Measurements from ENCODE around the gene MORC3.
A peak's percentile ranks its signal among the peaks of the same experiment; 100 is the strongest.
"Not testable (repeated sequence)": the region's sequence is repeated elsewhere in the genome, so short reads cannot be mapped to it uniquely, and the experiment has no call there.

MORC3 gene

DNA sequence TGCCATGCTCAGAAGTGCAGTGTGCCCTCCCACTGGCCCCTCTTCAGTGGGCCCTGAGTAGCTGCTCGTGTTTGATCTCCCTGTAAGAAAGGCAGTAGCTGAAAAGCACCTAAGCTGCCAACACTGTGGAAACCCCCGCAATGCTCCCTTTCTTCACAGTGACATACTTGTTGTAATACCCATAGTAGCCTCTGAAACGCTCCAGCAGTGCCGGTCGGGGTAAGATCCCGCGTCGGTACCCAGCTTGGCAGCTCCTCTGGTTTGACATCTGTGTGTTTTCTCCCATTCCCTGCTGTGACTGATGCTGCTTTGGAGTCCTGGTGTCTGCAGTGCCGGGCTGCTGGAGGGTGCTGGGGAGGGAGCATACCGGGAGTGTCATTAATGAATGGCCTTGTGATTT, 68.8 kb downstream of the MORC3 start:
- H3K4me1 ChIP-seq (ENCODE audit: control insufficient read depth, insufficient read depth, low read length) = peaks cover 9% of the 10 kb centered on the region
- H3K4me2 ChIP-seq (ENCODE audit: low read length) = peak overlapping the region; percentile 56
- H3K36me3 ChIP-seq (ENCODE audit: insufficient read depth, low read length) = peaks cover 2% of the 10 kb centered on the region
- no peak overlapping the region for H3K4me3 ChIP-seq (ENCODE audit: low read length)
- no peak overlapping the region for H3K9ac ChIP-seq (ENCODE audit: low read depth, low read length)
- no peaks in the 10 kb centered on the region for H3K9me3 ChIP-seq (replicated peaks; ENCODE audit: low read length)
- no peaks in the 10 kb centered on the region for H3K27me3 ChIP-seq (ENCODE audit: control insufficient read depth, insufficient read depth, low read length)

DNA sequence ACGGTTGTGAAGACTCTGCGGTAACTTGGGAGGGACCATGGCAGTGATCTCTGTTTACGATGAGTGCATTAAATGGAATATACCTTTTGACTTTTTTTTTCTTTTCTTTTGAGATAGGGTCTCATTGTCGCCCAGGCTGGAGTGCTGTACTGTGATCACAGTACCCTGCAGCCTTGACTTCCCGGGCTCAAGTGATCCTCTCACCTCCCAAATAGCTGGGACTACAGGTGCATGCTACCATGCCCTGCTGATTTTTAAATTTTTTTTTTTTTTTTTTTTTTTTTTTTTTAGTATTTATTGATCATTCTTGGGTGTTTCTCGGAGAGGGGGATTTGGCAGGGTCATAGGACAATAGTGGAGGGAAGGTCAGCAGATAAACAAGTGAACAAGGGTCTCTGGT, 71.7 kb downstream of the MORC3 start:
- not testable (repeated sequence) for H3K9ac ChIP-seq (ENCODE audit: low read depth, low read length)

GRCh38 chr21:36395353-36396111, 75.5 kb downstream of the MORC3 start:
- no peak overlapping the region for H3K4me2 ChIP-seq (ENCODE audit: low read length)
- peaks cover 4% of the 10 kb centered on the region for H3K36me3 ChIP-seq (ENCODE audit: insufficient read depth, low read length)
- H3K27me3 ChIP-seq (ENCODE audit: control insufficient read depth, insufficient read depth, low read length) = no peaks in the 10 kb centered on the region
- no peak overlapping the region for H3K9ac ChIP-seq (ENCODE audit: low read depth, low read length)
- no peaks in the 10 kb centered on the region for H3K9me3 ChIP-seq (replicated peaks; ENCODE audit: low read length)
- no peak overlapping the region for H3K4me3 ChIP-seq (ENCODE audit: low read length)
- H3K4me1 ChIP-seq (ENCODE audit: control insufficient read depth, insufficient read depth, low read length) = no peaks in the 10 kb centered on the region

More for the DNA sequence above, 71.7 kb downstream of the MORC3 start:
- not testable (repeated sequence) for H3K9me3 ChIP-seq (replicated peaks; ENCODE audit: low read length); H3K36me3 ChIP-seq (ENCODE audit: insufficient read depth, low read length); H3K4me1 ChIP-seq (ENCODE audit: control insufficient read depth, insufficient read depth, low read length); H3K27me3 ChIP-seq (ENCODE audit: control insufficient read depth, insufficient read depth, low read length); H3K4me3 ChIP-seq (ENCODE audit: low read length); H3K4me2 ChIP-seq (ENCODE audit: low read length)

DNA sequence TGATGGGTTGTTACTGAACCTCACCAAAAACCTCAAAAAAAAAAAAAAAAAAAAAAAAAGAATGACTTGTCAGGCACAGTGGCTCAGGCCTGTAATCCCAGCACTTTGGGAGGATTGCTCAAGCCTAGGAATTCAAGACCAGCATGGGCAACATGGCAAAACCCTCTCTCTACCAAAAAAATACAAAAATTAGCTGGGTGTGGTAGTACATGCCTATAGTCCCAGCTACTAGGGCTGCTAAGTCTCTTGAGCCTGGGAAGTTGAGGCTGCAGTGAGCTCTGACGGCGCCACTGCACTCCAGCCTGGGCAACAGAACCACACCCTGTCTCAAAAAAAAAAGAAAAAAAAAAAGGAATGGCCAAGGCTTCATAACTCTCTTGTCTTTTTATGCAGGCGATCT, 76.3 kb downstream of the MORC3 start:
- Histone ChIP-seq H3K9ac (ENCODE audit: low read depth, low read length) (no peak overlapping the region), H3K36me3 (ENCODE audit: insufficient read depth, low read length) (peaks cover 4% of the 10 kb centered on the region), H3K4me3 (ENCODE audit: low read length) (no peak overlapping the region), H3K4me2 (ENCODE audit: low read length) (no peak overlapping the region), H3K9me3 (replicated peaks; ENCODE audit: low read length) (no peaks in the 10 kb centered on the region), H3K4me1 (ENCODE audit: control insufficient read depth, insufficient read depth, low read length) (no peaks in the 10 kb centered on the region), H3K27me3 (ENCODE audit: control insufficient read depth, insufficient read depth, low read length) (no peaks in the 10 kb centered on the region)

DNA sequence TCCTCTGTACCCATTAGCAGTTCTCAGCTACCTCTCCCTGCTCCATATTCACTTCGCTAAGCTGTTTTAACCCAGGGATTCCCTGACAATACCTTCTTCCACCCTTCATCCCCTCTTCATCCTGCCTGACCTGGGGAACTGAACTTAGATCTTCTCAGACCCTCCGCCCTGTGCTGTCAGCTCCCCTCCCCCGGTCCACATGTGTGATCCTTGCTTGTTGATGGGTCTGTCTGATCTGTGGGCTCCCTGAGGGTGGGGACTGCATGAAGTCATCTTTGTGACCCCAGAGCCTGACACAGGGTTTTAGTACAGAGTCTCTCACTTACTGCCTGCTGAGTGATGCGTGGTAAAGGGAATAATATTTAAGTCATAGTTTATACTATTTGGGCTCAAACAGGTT, 77.0 kb downstream of the MORC3 start:
- Histone ChIP-seq H3K27me3 (ENCODE audit: control insufficient read depth, insufficient read depth, low read length) (no peaks in the 10 kb centered on the region), H3K4me2 (ENCODE audit: low read length) (no peak overlapping the region), H3K9me3 (replicated peaks; ENCODE audit: low read length) (no peaks in the 10 kb centered on the region), H3K4me1 (ENCODE audit: control insufficient read depth, insufficient read depth, low read length) (no peaks in the 10 kb centered on the region), H3K36me3 (ENCODE audit: insufficient read depth, low read length) (peaks cover 4% of the 10 kb centered on the region), H3K4me3 (ENCODE audit: low read length) (no peak overlapping the region), H3K9ac (ENCODE audit: low read depth, low read length) (no peak overlapping the region)

DNA sequence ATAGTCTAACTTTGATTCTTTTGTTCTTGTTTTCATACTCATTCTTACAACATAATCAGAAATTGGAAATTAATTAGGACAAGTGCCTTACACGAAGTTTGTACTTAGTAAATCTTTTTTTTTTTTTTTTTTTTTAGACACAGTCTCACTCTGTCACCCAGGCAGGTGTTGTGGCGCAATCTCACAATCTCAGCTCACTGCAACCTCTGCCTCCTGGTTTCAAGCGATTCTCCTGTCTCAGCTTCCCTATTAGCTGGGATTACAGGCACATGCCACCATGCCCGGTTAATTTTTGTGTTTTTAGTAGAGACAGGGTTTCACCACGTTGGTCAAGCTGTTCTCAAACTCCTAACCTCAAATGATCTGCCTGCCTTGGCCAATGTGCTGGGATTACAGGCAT, 77.6 kb downstream of the MORC3 start:
- H3K4me3 ChIP-seq (ENCODE audit: low read length) = no peak overlapping the region
- H3K36me3 ChIP-seq (ENCODE audit: insufficient read depth, low read length) = peaks cover 9% of the 10 kb centered on the region
- H3K9me3 ChIP-seq (replicated peaks; ENCODE audit: low read length) = no peaks in the 10 kb centered on the region
- no peaks in the 10 kb centered on the region for H3K27me3 ChIP-seq (ENCODE audit: control insufficient read depth, insufficient read depth, low read length)
- H3K4me1 ChIP-seq (ENCODE audit: control insufficient read depth, insufficient read depth, low read length) = no peaks in the 10 kb centered on the region
- H3K4me2 ChIP-seq (ENCODE audit: low read length) = no peak overlapping the region
- no peak overlapping the region for H3K9ac ChIP-seq (ENCODE audit: low read depth, low read length)

GRCh38 chr21:36399736-36400135, 79.7 kb downstream of the MORC3 start:
- not testable (repeated sequence) for H3K9ac ChIP-seq (ENCODE audit: low read depth, low read length); H3K4me2 ChIP-seq (ENCODE audit: low read length); H3K9me3 ChIP-seq (replicated peaks; ENCODE audit: low read length); H3K4me3 ChIP-seq (ENCODE audit: low read length); H3K4me1 ChIP-seq (ENCODE audit: control insufficient read depth, insufficient read depth, low read length); H3K27me3 ChIP-seq (ENCODE audit: control insufficient read depth, insufficient read depth, low read length)
- peaks cover 15% of the 10 kb centered on the region for H3K36me3 ChIP-seq (ENCODE audit: insufficient read depth, low read length)

- Histone ChIP-seq H3K9ac (ENCODE audit: low read depth, low read length) (no peak overlapping the region), H3K27me3 (ENCODE audit: control insufficient read depth, insufficient read depth, low read length) (no peaks in the 10 kb centered on the region), H3K36me3 (ENCODE audit: insufficient read depth, low read length) (peaks cover 11% of the 10 kb centered on the region), H3K4me1 (ENCODE audit: control insufficient read depth, insufficient read depth, low read length) (no peaks in the 10 kb centered on the region), H3K4me3 (ENCODE audit: low read length) (no peak overlapping the region), H3K9me3 (replicated peaks; ENCODE audit: low read length) (no peaks in the 10 kb centered on the region), H3K4me2 (ENCODE audit: low read length) (no peak overlapping the region)
Measured at GRCh38 chr21:36400719-36401118, 80.7 kb downstream of the MORC3 start.

DNA sequence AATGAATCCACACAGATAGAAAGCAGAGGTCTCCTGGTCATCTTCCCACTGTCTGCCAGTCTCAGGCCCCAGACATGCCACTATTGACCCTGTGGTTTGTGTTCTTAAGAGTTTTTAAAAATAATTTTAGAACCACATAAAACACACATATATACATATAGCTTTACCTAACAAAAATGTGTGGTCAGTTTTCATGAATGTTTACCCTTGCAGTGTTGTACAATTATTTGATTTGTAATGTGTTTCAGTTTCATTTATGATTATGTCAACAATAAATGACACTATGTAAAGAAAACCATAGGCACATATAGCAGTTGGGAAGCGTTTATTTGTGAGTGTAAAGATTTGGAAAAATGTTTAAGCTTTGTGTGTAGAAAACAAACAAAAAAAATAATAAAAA, 82.3 kb downstream of the MORC3 start:
- no peaks in the 10 kb centered on the region for H3K9me3 ChIP-seq (replicated peaks; ENCODE audit: low read length)
- H3K4me1 ChIP-seq (ENCODE audit: control insufficient read depth, insufficient read depth, low read length) = no peaks in the 10 kb centered on the region
- no peak overlapping the region for H3K9ac ChIP-seq (ENCODE audit: low read depth, low read length)
- no peaks in the 10 kb centered on the region for H3K27me3 ChIP-seq (ENCODE audit: control insufficient read depth, insufficient read depth, low read length)
- no peak overlapping the region for H3K4me2 ChIP-seq (ENCODE audit: low read length)
- H3K36me3 ChIP-seq (ENCODE audit: insufficient read depth, low read length) = peaks cover 11% of the 10 kb centered on the region
- no peak overlapping the region for H3K4me3 ChIP-seq (ENCODE audit: low read length)

GRCh38 chr21:36403713-36404112, 83.7 kb downstream of the MORC3 start:
- no peak overlapping the region for H3K4me2 ChIP-seq (ENCODE audit: low read length)
- no peaks in the 10 kb centered on the region for H3K27me3 ChIP-seq (ENCODE audit: control insufficient read depth, insufficient read depth, low read length)
- H3K36me3 ChIP-seq (ENCODE audit: insufficient read depth, low read length) = peaks cover 11% of the 10 kb centered on the region
- H3K4me1 ChIP-seq (ENCODE audit: control insufficient read depth, insufficient read depth, low read length) = no peaks in the 10 kb centered on the region
- H3K9me3 ChIP-seq (replicated peaks; ENCODE audit: low read length) = no peaks in the 10 kb centered on the region
- H3K4me3 ChIP-seq (ENCODE audit: low read length) = no peak overlapping the region
- no peak overlapping the region for H3K9ac ChIP-seq (ENCODE audit: low read depth, low read length)

DNA sequence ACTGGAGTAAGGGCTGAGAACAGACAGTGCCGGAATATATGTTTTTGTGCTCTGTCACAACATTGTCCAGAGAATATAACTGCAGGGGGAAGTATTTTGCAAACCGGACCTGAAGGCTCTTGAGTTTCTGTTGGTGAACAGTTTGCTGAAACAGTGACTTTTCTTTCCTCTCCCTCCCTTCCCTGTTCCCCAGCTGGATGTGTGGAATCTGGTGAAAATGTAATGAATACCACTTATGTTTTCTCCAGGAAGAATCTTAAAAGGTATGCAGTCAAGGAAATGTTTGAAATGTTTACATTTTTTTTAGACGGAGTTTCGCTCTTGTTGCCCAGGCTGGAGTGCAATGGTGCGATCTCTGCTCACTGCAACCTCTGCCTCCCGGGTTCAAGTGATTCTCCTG, 88.6 kb downstream of the MORC3 start:
- Histone ChIP-seq H3K9me3 (replicated peaks; ENCODE audit: low read length) (no peaks in the 10 kb centered on the region), H3K4me3 (ENCODE audit: low read length) (no peak overlapping the region), H3K4me2 (ENCODE audit: low read length) (no peak overlapping the region), H3K36me3 (ENCODE audit: insufficient read depth, low read length) (peaks cover 13% of the 10 kb centered on the region), H3K27me3 (ENCODE audit: control insufficient read depth, insufficient read depth, low read length) (no peaks in the 10 kb centered on the region), H3K4me1 (ENCODE audit: control insufficient read depth, insufficient read depth, low read length) (no peaks in the 10 kb centered on the region), H3K9ac (ENCODE audit: low read depth, low read length) (no peak overlapping the region)

GRCh38 chr21:36411301-36411700, 91.3 kb downstream of the MORC3 start:
- Histone ChIP-seq H3K36me3 (ENCODE audit: insufficient read depth, low read length) (peaks cover 11% of the 10 kb centered on the region), H3K4me3 (ENCODE audit: low read length) (no peak overlapping the region), H3K9ac (ENCODE audit: low read depth, low read length) (no peak overlapping the region), H3K4me2 (ENCODE audit: low read length) (no peak overlapping the region), H3K27me3 (ENCODE audit: control insufficient read depth, insufficient read depth, low read length) (no peaks in the 10 kb centered on the region), H3K9me3 (replicated peaks; ENCODE audit: low read length) (no peaks in the 10 kb centered on the region), H3K4me1 (ENCODE audit: control insufficient read depth, insufficient read depth, low read length) (no peaks in the 10 kb centered on the region)
